Stimulated activated CD8-positive, alpha-beta memory T cell treated with anti-CD3 and anti-CD28 coated beads, Interleukin-15, amount 100 ng/mL, for 1 hour (primary cell): Measurements from ENCODE around the gene SRGAP2C.
"Not testable (repeated sequence)": the region's sequence is repeated elsewhere in the genome, so short reads cannot be mapped to it uniquely, and the experiment has no call there.

Experiments used
- DNase-seq: peaks from one replicate; pipeline ENCODE4 v3.0.0-alpha.2; 2020; ENCODE audit warnings: low read depth

The SRGAP2C gene

GRCh38 chr1:121385162-121385561 is 200.4 kb downstream of the SRGAP2C start:
- not testable (repeated sequence) for DNase-seq

GRCh38 chr1:121385563-121386288 is 201.0 kb downstream of the SRGAP2C start:
- DNase-seq: not testable (repeated sequence)

GRCh38 chr1:121386319-121386948 is 201.7 kb downstream of the SRGAP2C start:
- not testable (repeated sequence) for DNase-seq

- not testable (repeated sequence) for DNase-seq
These were observed 205.3 kb downstream of the SRGAP2C start for GRCh38 chr1:121389895-121390560.

GRCh38 chr1:121392130-121392529 is 207.4 kb downstream of the SRGAP2C start:
- not testable (repeated sequence) for DNase-seq

GRCh38 chr1:121395718-121396201 is 211.0 kb downstream of the SRGAP2C start:
- not testable (repeated sequence) for DNase-seq

GRCh38 chr1:121396335-121397081 is 211.7 kb downstream of the SRGAP2C start:
- not testable (repeated sequence) for DNase-seq

GRCh38 chr1:121397101-121397500 is 212.3 kb downstream of the SRGAP2C start:
- not testable (repeated sequence) for DNase-seq

GRCh38 chr1:121399193-121399592 is 214.4 kb downstream of the SRGAP2C start:
- not testable (repeated sequence) for DNase-seq

GRCh38 chr1:121400108-121400507 is 215.3 kb downstream of the SRGAP2C start:
- not testable (repeated sequence) for DNase-seq

GRCh38 chr1:121400541-121401310 is 216.0 kb downstream of the SRGAP2C start:
- DNase-seq: not testable (repeated sequence)

GRCh38 chr1:121401375-121401955 is 216.7 kb downstream of the SRGAP2C start:
- not testable (repeated sequence) for DNase-seq

GRCh38 chr1:121403254-121403653 is 218.5 kb downstream of the SRGAP2C start:
- not testable (repeated sequence) for DNase-seq

- DNase-seq: no peak
These were observed 223.6 kb downstream of the SRGAP2C start for GRCh38 chr1:121408354-121408753.

- DNase-seq: no peak
These were observed 229.0 kb downstream of the SRGAP2C start for GRCh38 chr1:121413821-121414220.

GRCh38 chr1:121414905-121415304 is 230.1 kb downstream of the SRGAP2C start:
- DNase-seq: no peak

GRCh38 chr1:121417325-121417923 is 232.6 kb downstream of the SRGAP2C start:
- no peak for DNase-seq

- DNase-seq: no peak
These were observed 233.7 kb downstream of the SRGAP2C start for GRCh38 chr1:121418369-121419049.

GRCh38 chr1:121419050-121419615 is 234.4 kb downstream of the SRGAP2C start:
- DNase-seq: not testable (repeated sequence)
